Occipital lobe (tissue), 2 donors: ENCODE measurements around the gene C3orf52. TPM values are rescaled to one million over a fixed set of nuclear protein-coding genes. Genes with fewer than 3 reads are reported as not detected.
"Not testable (repeated sequence)": the region's sequence is repeated elsewhere in the genome, so short reads cannot be mapped to it uniquely, and the experiment has no call there.

Source experiments
- DNase-seq: peaks from one replicate; lab custom pipeline; 2025; lab: John Stamatoyannopoulos, UW
- total RNA-seq: library from RNA; depleted of rRNA; stranded (reverse); fragments of >200 nt; gene quantifications from one replicate; pipeline ENCODE4 v1.2.3, GENCODE V29; 2014

The C3orf52 gene
- total RNA-seq: 0.31 TPM

- peak; percentile 33 for DNase-seq
These were observed at the start of gene C3orf52 for GRCh38 chr3:112086076-112086854. C3orf52 (plus strand) TSS chr3:112086389; CDS start chr3:112086408, 19 bp downstream.

GRCh38 chr3:112037194-112037593 lies 49.0 kb upstream of the C3orf52 start:
- DNase-seq: not testable (repeated sequence)

GRCh38 chr3:112038863-112039262 lies 47.3 kb upstream of the C3orf52 start:
- no peak for DNase-seq

- DNase-seq: no peak
These were observed 44.9 kb upstream of the C3orf52 start for GRCh38 chr3:112041321-112041720.

- DNase-seq: no peak
These were observed 43.3 kb upstream of the C3orf52 start for GRCh38 chr3:112042842-112043280.

GRCh38 chr3:112043621-112044201 lies 42.5 kb upstream of the C3orf52 start:
- no peak for DNase-seq

GRCh38 chr3:112046599-112046998 lies 39.6 kb upstream of the C3orf52 start:
- DNase-seq: no peak

GRCh38 chr3:112047264-112047663 lies 38.9 kb upstream of the C3orf52 start:
- no peak for DNase-seq

GRCh38 chr3:112048911-112049310 lies 37.3 kb upstream of the C3orf52 start:
- no peak for DNase-seq

GRCh38 chr3:112053229-112053628 lies 33.0 kb upstream of the C3orf52 start:
- DNase-seq: no peak

GRCh38 chr3:112056451-112056929 lies 29.7 kb upstream of the C3orf52 start:
- no peak for DNase-seq

GRCh38 chr3:112059497-112059896 lies 26.7 kb upstream of the C3orf52 start:
- DNase-seq: no peak

GRCh38 chr3:112061152-112061551 lies 25.0 kb upstream of the C3orf52 start:
- no peak for DNase-seq

GRCh38 chr3:112072387-112073060 lies 13.7 kb upstream of the C3orf52 start:
- not testable (repeated sequence) for DNase-seq

GRCh38 chr3:112074006-112074405 lies 12.2 kb upstream of the C3orf52 start:
- no peak for DNase-seq

- no peak for DNase-seq
These were observed 11.3 kb upstream of the C3orf52 start for GRCh38 chr3:112074616-112075497.

GRCh38 chr3:112078125-112079083 lies 7.8 kb upstream of the C3orf52 start:
- no peak for DNase-seq

- no peak for DNase-seq
These were observed 3.0 kb upstream of the C3orf52 start for GRCh38 chr3:112083239-112083638.

- no peak for DNase-seq
These were observed 1.0 kb upstream of the C3orf52 start for GRCh38 chr3:112084980-112085705.

GRCh38 chr3:112085735-112086075 lies 484 bp upstream of the C3orf52 start:
- DNase-seq: no peak
